K562 (cell line): Measurements from ENCODE around the gene MLX. TPM values are rescaled to one million over a fixed set of nuclear protein-coding genes. Genes with fewer than 3 reads are reported as not detected.

Source experiments
- ADNP ChIP-seq: fragments of 200-800 bp; sonication (Bioruptor generic); IDR thresholded peaks from 2 replicates; pipeline ENCODE4 v1.6.1; 2016; ENCODE audit warnings: missing genetic modification characterization, missing compliant biosample characterization
- ARID3A ChIP-seq: IDR thresholded peaks from 2 replicates; pipeline ENCODE4 v1.6.1; 2012; ENCODE audit warnings: low read depth, low read length, improper control_type of control experiment, borderline replicate concordance
- CBX1 ChIP-seq: sonication (generic); IDR thresholded peaks from 2 replicates; pipeline ENCODE4 v1.6.1; 2016; ENCODE audit warnings: antibody characterized with exemption, low read depth, mild to moderate bottlenecking
- CCAR2 ChIP-seq: fragments of 200-400 bp; formaldehyde crosslinking; IDR thresholded peaks from 2 replicates; pipeline ENCODE4 v1.6.1; 2017; ENCODE audit warnings: mild to moderate bottlenecking, low read depth, low read length
- E2F5 ChIP-seq: sonication (generic); formaldehyde crosslinking; IDR thresholded peaks from 2 replicates; pipeline ENCODE4 v1.8.0; 2022; ENCODE audit warnings: mild to moderate bottlenecking, missing genetic modification reagents
- EP400 ChIP-seq: fragments of 450-650 bp; IDR thresholded peaks from 2 replicates; pipeline ENCODE4 v1.6.1; 2017; ENCODE audit warnings: antibody characterized with exemption, mild to moderate bottlenecking, moderate library complexity
- EZH2 ChIP-seq: IDR thresholded peaks from 2 replicates; pipeline ENCODE4 v1.6.1; 2012; ENCODE audit warnings: low read depth, mild to moderate bottlenecking, inconsistent platforms, low read length, borderline replicate concordance
- FOXM1 ChIP-seq, 2 experiments: fragments of 450-650 bp in 1 of 2; sonication (generic) in 1 of 2; formaldehyde crosslinking in 1 of 2; IDR thresholded peaks; 2 replicates each; pipeline versions ENCODE4 v1.6.1 to v1.9.0; 2017 to 2022; ENCODE audit warnings: low read depth in 2 of 2, mild to moderate bottlenecking in 2 of 2, missing genetic modification reagents in 1 of 2, moderate library complexity in 1 of 2
- GABPB1 ChIP-seq: sonication (generic); formaldehyde crosslinking; IDR thresholded peaks from 2 replicates; pipeline ENCODE4 v1.8.0; 2022; ENCODE audit warnings: mild to moderate bottlenecking, missing genetic modification reagents
- IRF1 ChIP-seq: sonication (generic); formaldehyde crosslinking; IDR thresholded peaks from 2 replicates; pipeline ENCODE4 v1.8.0; 2022; ENCODE audit warnings: missing genetic modification reagents, mild to moderate bottlenecking, borderline replicate concordance
- KAT7 ChIP-seq: sonication (generic); formaldehyde crosslinking; IDR thresholded peaks from 2 replicates; pipeline ENCODE4 v1.8.0; 2022; ENCODE audit warnings: missing genetic modification reagents, mild to moderate bottlenecking, borderline replicate concordance
- KLF13 ChIP-seq: fragments of 450-650 bp; IDR thresholded peaks from 2 replicates; pipeline ENCODE4 v1.6.1; 2016; ENCODE audit warnings: missing genetic modification characterization, low read depth, mild to moderate bottlenecking, missing compliant biosample characterization, moderate library complexity, borderline replicate concordance
- MLLT1 ChIP-seq, 2 experiments: fragments of 450-650 bp; IDR thresholded peaks; 2 replicates each; pipeline ENCODE4 v1.6.1; 2016
- NFE2 ChIP-seq: IDR thresholded peaks from 2 replicates; pipeline ENCODE4 v1.6.1; 2014; ENCODE audit warnings: antibody characterized with exemption, low read depth
- RNF2 ChIP-seq: sonication (generic); IDR thresholded peaks from 2 replicates; pipeline ENCODE4 v1.6.1; 2016
- TEAD4 ChIP-seq, 2 experiments: sonication (generic) in 1 of 2; formaldehyde crosslinking in 1 of 2; IDR thresholded peaks; 2 replicates each; pipeline versions ENCODE4 v1.6.1 to v1.8.0; 2012 to 2022; ENCODE audit warnings: borderline replicate concordance in 1 of 2, inconsistent platforms in 1 of 2, low read length in 1 of 2, mild to moderate bottlenecking in 1 of 2, missing genetic modification reagents in 1 of 2
- ZBTB1 ChIP-seq: sonication (generic); formaldehyde crosslinking; IDR thresholded peaks from 2 replicates; pipeline ENCODE4 v1.8.1; 2023; ENCODE audit warnings: missing genetic modification reagents, low read depth, mild to moderate bottlenecking, borderline replicate concordance
- ZC3H11A ChIP-seq: IDR thresholded peaks from 2 replicates; pipeline ENCODE4 v1.6.1; 2012; ENCODE audit warnings: low read depth, low read length, improper control_type of control experiment
- ZNF133 ChIP-seq: fragments of 250-450 bp; sonication (Bioruptor Pico); IDR thresholded peaks from 2 replicates; pipeline ENCODE4 v1.4.0; 2020; ENCODE audit warnings: mild to moderate bottlenecking
- ZNF174 ChIP-seq: fragments of 250-450 bp; sonication (Bioruptor Pico); IDR thresholded peaks from 2 replicates; pipeline ENCODE4 v1.4.0; 2020; ENCODE audit warnings: mild to moderate bottlenecking
- ZNF282 ChIP-seq: sonication (generic); formaldehyde crosslinking; IDR thresholded peaks from 2 replicates; pipeline ENCODE4 v1.8.1; 2023; ENCODE audit warnings: missing genetic modification reagents
- ZNF347 ChIP-seq: fragments of 450-650 bp; formaldehyde crosslinking; IDR thresholded peaks from 2 replicates; pipeline ENCODE4 v1.4.0; 2020; ENCODE audit warnings: low read depth, mild to moderate bottlenecking, moderate library complexity
- ZNF699 ChIP-seq: fragments of 250-450 bp; sonication (Bioruptor Pico); IDR thresholded peaks from 2 replicates; pipeline ENCODE4 v1.8.0; 2021; ENCODE audit warnings: mild to moderate bottlenecking, moderate library complexity; ENCODE audit not compliant: insufficient replicate concordance
- polyA plus RNA-seq, 8 experiments: library from polyadenylated mRNA; depleted of rRNA in 4 of 8; stranded (reverse) in 5 of 8; unstranded in 3 of 8; fragments of >200 nt; fragmentation: Nextera tagmentation in 2 of 8; fragmentation: Illumina TruSeq in 1 of 8; extraction: Ambion mirVana in 2 of 8; extraction: Trizol in 1 of 8; gene quantifications; 2 replicates each; pipeline versions ENCODE4 v1.2.1 to v1.2.3, GENCODE V29; 2011 to 2014; ENCODE audit warnings: inconsistent platforms in 1 of 8, missing spikeins in 1 of 8
- total RNA-seq, 7 experiments: library from RNA; depleted of rRNA in 6 of 7; stranded (reverse); fragments of >200 nt in 6 of 7; fragmentation: Illumina TruSeq in 2 of 7; extraction: Trizol in 2 of 7; gene quantifications; 2 replicates each; pipeline versions ENCODE4 v1.2.1 to v1.2.3, GENCODE V29; 2011 to 2021; ENCODE audit warnings: low replicate concordance in 1 of 7

MLX gene
- total and polyA plus RNA-seq, 9 of the 15 experiments (the other 6 are each of a cell fraction or from before 2014, with no cell fraction given): 42.9 to 100 (median 58.9) TPM

GRCh38 chr17:42531455-42532354 lies 35.2 kb upstream of the MLX start (continued):
- TF ChIP-seq ARID3A (no peak), FOXM1 (IDR thresholded peaks at IDR 0.05; ENCODE audit: low read depth) (peak; percentile 54; the same call in 1 of the 2 replicates), FOXM1 (CRISPR knock-in tag; IDR thresholded peaks at IDR 0.05; ENCODE audit: low read depth) (no peak), TEAD4 (IDR thresholded peaks at IDR 0.05; ENCODE audit: low read length) (peak; percentile 80), TEAD4 (CRISPR knock-in tag; IDR thresholded peaks at IDR 0.05; ENCODE audit: borderline replicate concordance) (no peak), CBX1 (peak; percentile 42; the same call in 1 of the 2 replicates), E2F5 (CRISPR knock-in tag) (no peak), ZNF133 (CRISPR knock-in tag) (no peak), ZBTB1 (CRISPR knock-in tag) (no peak), EZH2 (no peak), ZC3H11A (no peak), MLLT1 (IDR thresholded peaks at IDR 0.05) (no peak), ZNF699 (CRISPR knock-in tag) (no peak), IRF1 (CRISPR knock-in tag) (no peak), KAT7 (no peak), KLF13 (tag) (no peak), GABPB1 (CRISPR knock-in tag) (no peak), NFE2 (no peak), ADNP (tag) (peak; percentile 78; the same call in 1 of the 2 replicates), RNF2 (peak; percentile 41; the same call in 1 of the 2 replicates), ZNF174 (CRISPR knock-in tag) (no peak), ZNF282 (CRISPR knock-in tag) (no peak), EP400 (0 out of 2 replicates have a peak, but pooled peaks have one; percentile 19), ZNF347 (CRISPR knock-in tag) (no peak), CCAR2 (no peak)
